Activated CD8-positive, alpha-beta memory T cell treated with anti-CD3 and anti-CD28 coated beads, Interleukin-2, amount 10 ng/mL, durations not matched to agents 7 days and 5 days (primary cell): Measurements from ENCODE around the gene ELMOD3. TPM values are rescaled to one million over a fixed set of nuclear protein-coding genes. Genes with fewer than 3 reads are reported as not detected.
"Not testable (repeated sequence)": the region's sequence is repeated elsewhere in the genome, so short reads cannot be mapped to it uniquely, and the experiment has no call there.

Experiments
- ATAC-seq: fragments of 150-1000 bp; cut with Tn5 transposase; one replicate; pipeline ENCODE4 v1.10.0; 2021; ENCODE audit warnings: moderate library complexity
- CTCF ChIA-PET: fragments of 350-600 bp; sonication (Branson Sonifier 250); formaldehyde crosslinking; loops from one replicate; lab custom pipeline; 2021; ENCODE audit warnings: antibody characterized with exemption; lab: Charles Lee
- DNase-seq: peaks from one replicate; pipeline ENCODE4 v3.0.0-alpha.2; 2020
- H3K27ac Mint-ChIP-seq: one replicate; pipeline ENCODE4 v1.8.0; 2021; ENCODE audit warnings: mild to moderate bottlenecking, mixed read lengths
- H3K27me3 Mint-ChIP-seq: one replicate; pipeline ENCODE4 v1.8.0; 2021; ENCODE audit warnings: mixed read lengths
- H3K36me3 Mint-ChIP-seq: one replicate; pipeline ENCODE4 v1.8.0; 2021; ENCODE audit warnings: mild to moderate bottlenecking, mixed read lengths
- H3K4me1 Mint-ChIP-seq: one replicate; pipeline ENCODE4 v1.8.0; 2021; ENCODE audit warnings: mixed read lengths
- H3K4me3 Mint-ChIP-seq: one replicate; pipeline ENCODE4 v1.8.0; 2021; ENCODE audit warnings: mild to moderate bottlenecking, moderate library complexity, mixed read lengths
- H3K9me3 Mint-ChIP-seq: one replicate; pipeline ENCODE4 v1.8.0; 2022; ENCODE audit warnings: low read depth, mixed read lengths
- total RNA-seq, 2 experiments: library from RNA; stranded (reverse); gene quantifications; one replicate each; pipeline ENCODE4 v1.2.3, GENCODE V29; 2021

ELMOD3 gene
- total RNA-seq, 2 experiments from 2014 or later: 21.7 to 27.7 TPM

- no peaks in the 10 kb centered on the region for H3K27me3 Mint-ChIP-seq
- no peaks in the 10 kb centered on the region for H3K36me3 Mint-ChIP-seq
- H3K4me3 Mint-ChIP-seq: peak overlapping the region; percentile 77
- H3K9me3 Mint-ChIP-seq: no peaks in the 10 kb centered on the region
- peaks cover 36% of the 10 kb centered on the region for H3K4me1 Mint-ChIP-seq
- ATAC-seq (peak; percentile 1), DNase-seq (no peak)
- CTCF ChIA-PET: interaction anchor here (1.0 to 27.1 kb wide), 4 partner anchors 17 to 140 kb away, joined by 3 to 458 read pairs (median 8); partner anchors contain the start of genes GGCX and MAT2A
- peak overlapping the region; percentile 89 for H3K27ac Mint-ChIP-seq
These were observed 83.8 kb downstream of the ELMOD3 start for GRCh38 chr2:85438201-85439024.

GRCh38 chr2:85439025-85439472 lies 84.5 kb downstream of the ELMOD3 start:
- ATAC-seq: no peak
- no peaks in the 10 kb centered on the region for H3K27me3 Mint-ChIP-seq
- CTCF ChIA-PET: interaction anchor here (1.4 to 27.1 kb wide), 3 partner anchors 18 to 122 kb away, joined by 3 to 458 read pairs (median 10); partner anchors contain the start of genes GGCX and MAT2A
- no peak for DNase-seq
- peak overlapping the region; percentile 91 for H3K27ac Mint-ChIP-seq
- no peaks in the 10 kb centered on the region for H3K9me3 Mint-ChIP-seq
- peak overlapping the region; percentile 77 for H3K4me3 Mint-ChIP-seq
- no peaks in the 10 kb centered on the region for H3K36me3 Mint-ChIP-seq
- peaks cover 36% of the 10 kb centered on the region for H3K4me1 Mint-ChIP-seq

GRCh38 chr2:85439569-85439968 lies 85.0 kb downstream of the ELMOD3 start:
- not testable (repeated sequence) for H3K36me3 Mint-ChIP-seq

GRCh38 chr2:85439986-85440385 lies 85.4 kb downstream of the ELMOD3 start:
- DNase-seq: peak; percentile 64
- H3K36me3 Mint-ChIP-seq: no peaks in the 10 kb centered on the region
- ATAC-seq: peak; percentile 48
- no peaks in the 10 kb centered on the region for H3K9me3 Mint-ChIP-seq
- H3K27ac Mint-ChIP-seq: peak overlapping the region; percentile 91
- no peaks in the 10 kb centered on the region for H3K27me3 Mint-ChIP-seq
- CTCF ChIA-PET: interaction anchor here (0.7 to 27.1 kb wide), 2 partner anchors 78 to 107 kb away, joined by 3 to 458 read pairs; partner anchors contain the start of gene MAT2A
- H3K4me3 Mint-ChIP-seq: peak overlapping the region; percentile 63
- H3K4me1 Mint-ChIP-seq: peaks cover 36% of the 10 kb centered on the region

More at GRCh38 chr2:85439569-85439968, 85.0 kb downstream of the ELMOD3 start:
- H3K9me3 Mint-ChIP-seq, H3K27me3 Mint-ChIP-seq, DNase-seq, ATAC-seq: not testable (repeated sequence)
- CTCF ChIA-PET: interaction anchor here (0.7 to 27.1 kb wide), 2 partner anchors 78 to 107 kb away, joined by 3 to 458 read pairs; partner anchors contain the start of gene MAT2A
- Mint-ChIP-seq H3K4me1 (peaks cover 36% of the 10 kb centered on the region), H3K4me3 (peak overlapping the region; percentile 63), H3K27ac (peak overlapping the region; percentile 91)

- no peak for DNase-seq
- no peak overlapping the region for H3K4me3 Mint-ChIP-seq
- CTCF ChIA-PET: interaction anchor here (27.1 kb wide), 1 partner anchor 106 kb away, joined by 458 read pairs; the partner anchor contains the start of gene MAT2A
- H3K27me3 Mint-ChIP-seq: no peaks in the 10 kb centered on the region
- no peak for ATAC-seq
- no peaks in the 10 kb centered on the region for H3K9me3 Mint-ChIP-seq
- peaks cover 36% of the 10 kb centered on the region for H3K4me1 Mint-ChIP-seq
- no peaks in the 10 kb centered on the region for H3K36me3 Mint-ChIP-seq
- H3K27ac Mint-ChIP-seq: peak overlapping the region; percentile 32
These were observed 86.2 kb downstream of the ELMOD3 start for GRCh38 chr2:85440729-85441128.

Other genes starting within 250 kb of the ELMOD3 start
- gene TCF7L1, start 221.4 kb upstream of the ELMOD3 start, total RNA-seq: not detected
- 100 to 1,000 TPM; 109 to 116 TPM for gene TGOLN2, start 26.8 kb upstream of the ELMOD3 start, total RNA-seq
- gene RETSAT, start 241 bp upstream of the ELMOD3 start, total RNA-seq: 10 to 100 TPM; 28.2 to 35.5 TPM
- 100 to 1,000 TPM; 204 to 211 TPM for gene CAPG, start 55.6 kb downstream of the ELMOD3 start, total RNA-seq
- gene SH2D6, start 63.9 kb downstream of the ELMOD3 start, total RNA-seq: under 1 TPM; 0.52 to 0.82 TPM
- gene MAT2A, start 184.4 kb downstream of the ELMOD3 start, total RNA-seq: 100 to 1,000 TPM; 271 to 336 TPM
- gene GGCX, start 206.7 kb downstream of the ELMOD3 start, total RNA-seq: 10 to 100 TPM; 26.0 to 26.7 TPM
- 100 to 1,000 TPM in 1 of 2 experiments, 10 to 100 TPM in 1; 99.6 to 124 TPM for gene VAMP8, start 222.8 kb downstream of the ELMOD3 start, total RNA-seq
- 10 to 100 TPM; 84.4 to 88.4 TPM for gene VAMP5, start 229.7 kb downstream of the ELMOD3 start, total RNA-seq
- gene RNF181, start 241.0 kb downstream of the ELMOD3 start, total RNA-seq: 100 to 1,000 TPM; 100 to 110 TPM
- gene TMEM150A, start 247.9 kb downstream of the ELMOD3 start, total RNA-seq: 1 to 10 TPM in 1 of 2 experiments, under 1 TPM in 1; 0.91 to 1.7 TPM